Natural killer cell (primary cell): Measurements from ENCODE around the gene TTLL7. TPM values are rescaled to one million over a fixed set of nuclear protein-coding genes. Genes with fewer than 3 reads are reported as not detected.

Experiments used
- ATAC-seq, 3 donors: fragments of 150-1000 bp in 2 of 3; fragments of 200-7000 bp in 1 of 3; cut with Tn5 transposase; 1 replicate in 1 of 3; 2 replicates in 2 of 3; pipeline ENCODE4 v1.10.0; 2021; ENCODE audit warnings: mild to moderate bottlenecking in 2 of 3, moderate library complexity in 2 of 3
- DNase-seq, 2 donors: peaks; one replicate each; pipeline versions ENCODE4 v3.0.0 to v3.0.0-alpha.2; 2013 to 2021; ENCODE audit warnings: mixed read lengths in 1 of 2
- H3K27ac ChIP-seq: one replicate; pipeline ENCODE4 v1.5.1; 2013; ENCODE audit warnings: mild to moderate bottlenecking, low read length
- H3K27me3 ChIP-seq: one replicate; pipeline ENCODE4 v1.6.1; 2013; ENCODE audit warnings: low read length; ENCODE audit not compliant: control insufficient read depth, insufficient read depth
- H3K36me3 ChIP-seq: one replicate; pipeline ENCODE4 v1.6.1; 2013; ENCODE audit warnings: low read length; ENCODE audit not compliant: control insufficient read depth, insufficient read depth
- H3K4me1 ChIP-seq: one replicate; pipeline ENCODE4 v1.6.1; 2013; ENCODE audit warnings: low read length; ENCODE audit not compliant: control insufficient read depth, insufficient read depth
- H3K4me3 ChIP-seq: one replicate; pipeline ENCODE4 v1.5.1; 2013; ENCODE audit warnings: low read length
- H3K9me3 ChIP-seq: one replicate; pipeline ENCODE4 v1.6.1; 2013; ENCODE audit warnings: low read length; ENCODE audit not compliant: control insufficient read depth, insufficient read depth
- H3K27ac Mint-ChIP-seq, 2 donors: one replicate each; pipeline ENCODE4 v1.8.0; 2022; ENCODE audit warnings: mild to moderate bottlenecking in 2 of 2, mixed read lengths in 2 of 2, moderate library complexity in 1 of 2
- H3K27me3 Mint-ChIP-seq, 2 donors: one replicate each; pipeline ENCODE4 v1.8.0; 2022; ENCODE audit warnings: low read depth in 2 of 2, mixed read lengths in 2 of 2
- H3K36me3 Mint-ChIP-seq: one replicate; pipeline ENCODE4 v1.8.0; 2022; ENCODE audit warnings: mixed read lengths
- H3K4me1 Mint-ChIP-seq, 2 donors: one replicate each; pipeline ENCODE4 v1.8.0; 2022; ENCODE audit warnings: mixed read lengths in 2 of 2
- H3K4me3 Mint-ChIP-seq: one replicate; pipeline ENCODE4 v1.8.0; 2022; ENCODE audit warnings: mild to moderate bottlenecking, moderate library complexity, mixed read lengths
- H3K9me3 Mint-ChIP-seq, 2 donors: one replicate each; pipeline ENCODE4 v1.8.0; 2022; ENCODE audit warnings: mixed read lengths in 2 of 2
- CTCF ChIP-seq: fragments of 200-600 bp; IDR thresholded peaks from one replicate; pipeline ENCODE4 v1.8.0; 2022; ENCODE audit warnings: antibody characterized with exemption
- WGBS: methylation state at CpG from one replicate; pipeline ENCODE4 v1.1.7; 2013; ENCODE audit warnings: missing lambda C conversion rate; ENCODE audit not compliant: insufficient coverage; 5-methylcytosine and 5-hydroxymethylcytosine counted together
- intact Hi-C: fragments of 100-400 bp; cut with micrococcal nuclease; formaldehyde crosslinking; loops from one replicate; pipeline ENCODE4 v1.14.2; 2022
- total RNA-seq, 4 donors: library from RNA; stranded (reverse); fragments of 120-200 nt in 1 of 4; gene quantifications; one replicate each; pipeline versions ENCODE4 v1.2.3 to v1.2.4, GENCODE V29; 2013 to 2022

TTLL7 gene
- total RNA-seq, 3 donors from 2014 or later (not counting 1 experiment from before 2014, with no cell fraction given), result 0.21 to 4.4 (median 0.25) TPM

- no peaks in the 10 kb centered on the region for H3K27me3 ChIP-seq
- no peak for DNase-seq
- H3K4me1 Mint-ChIP-seq, result no peaks in the 10 kb centered on the region
- ATAC-seq, result no peak
- no peaks in the 10 kb centered on the region for H3K36me3 ChIP-seq
- H3K27ac ChIP-seq, result no peak overlapping the region
- H3K27me3 Mint-ChIP-seq, result no peaks in the 10 kb centered on the region
- no peak overlapping the region for H3K27ac Mint-ChIP-seq
- intact Hi-C loops, result loop anchor here (10.0 kb wide), 2 partner anchors 723 to 1033 kb away; no protein-coding TSS in a partner anchor
- H3K9me3 ChIP-seq, result no peaks in the 10 kb centered on the region
- no peak overlapping the region for H3K4me3 ChIP-seq
- H3K36me3 Mint-ChIP-seq, result no peaks in the 10 kb centered on the region
- 74% methylated on average over 4 of the region's 4 CpGs for whole genome bisulfite sequencing
- H3K4me3 Mint-ChIP-seq, result no peak overlapping the region
- H3K9me3 Mint-ChIP-seq, result no peaks in the 10 kb centered on the region
- TF ChIP-seq CTCF, result no peak
- H3K4me1 ChIP-seq, result no peaks in the 10 kb centered on the region
Observed at GRCh38 chr1:83901547-83902155, 97.3 kb downstream of the TTLL7 start.

GRCh38 chr1:83900524-83900923 is 98.4 kb downstream of the TTLL7 start:
- no peak for ATAC-seq
- H3K4me1 Mint-ChIP-seq, result no peaks in the 10 kb centered on the region
- Histone ChIP-seq H3K27ac (no peak overlapping the region), H3K36me3 (no peaks in the 10 kb centered on the region), H3K27me3 (no peaks in the 10 kb centered on the region), H3K4me3 (no peak overlapping the region), H3K4me1 (no peaks in the 10 kb centered on the region), H3K9me3 (no peaks in the 10 kb centered on the region)
- no peak overlapping the region for H3K27ac Mint-ChIP-seq
- H3K9me3 Mint-ChIP-seq, result no peaks in the 10 kb centered on the region
- DNase-seq, result no peak
- H3K27me3 Mint-ChIP-seq, result peaks cover 4 to 9% of the 10 kb centered on the region in 2 donors
- intact Hi-C loops, result loop anchor here (10.0 kb wide), 2 partner anchors 724 to 1034 kb away; no protein-coding TSS in a partner anchor
- H3K36me3 Mint-ChIP-seq, result no peaks in the 10 kb centered on the region
- TF ChIP-seq CTCF, result no peak
- WGBS, result no CpG with 5 or more reads among the region's 3 CpGs
- no peak overlapping the region for H3K4me3 Mint-ChIP-seq

- intact Hi-C loops, result no loop called here
- 93% methylated on average over 2 of the region's 2 CpGs for WGBS
- no peak overlapping the region for H3K4me3 Mint-ChIP-seq
Observed at GRCh38 chr1:83897516-83897915, 101.4 kb downstream of the TTLL7 start.

More at GRCh38 chr1:83897516-83897915, 101.4 kb downstream of the TTLL7 start:
- ATAC-seq (no peak), DNase-seq (no peak)
- Mint-ChIP-seq H3K27me3 (peaks cover 5 to 16% of the 10 kb centered on the region in 2 donors), H3K27ac (no peak overlapping the region), H3K9me3 (no peaks in the 10 kb centered on the region), H3K36me3 (no peaks in the 10 kb centered on the region), H3K4me1 (no peaks in the 10 kb centered on the region)
- H3K27ac ChIP-seq, result no peak overlapping the region
- H3K27me3 ChIP-seq, result no peaks in the 10 kb centered on the region
- no peaks in the 10 kb centered on the region for H3K4me1 ChIP-seq
- no peak for TF ChIP-seq CTCF
- H3K36me3 ChIP-seq, result no peaks in the 10 kb centered on the region
- no peaks in the 10 kb centered on the region for H3K9me3 ChIP-seq
- H3K4me3 ChIP-seq, result no peak overlapping the region
